Measurements from ENCODE around the gene C9orf43. TPM values are rescaled to one million over a fixed set of nuclear protein-coding genes. Genes with fewer than 3 reads are reported as not detected.
"Not testable (repeated sequence)": the region's sequence is repeated elsewhere in the genome, so short reads cannot be mapped to it uniquely, and the experiment has no call there.

The C9orf43 gene
- total RNA-seq, 4 donors from 2014 or later = 0.57 to 2.2 (median 2.1) TPM

DNA sequence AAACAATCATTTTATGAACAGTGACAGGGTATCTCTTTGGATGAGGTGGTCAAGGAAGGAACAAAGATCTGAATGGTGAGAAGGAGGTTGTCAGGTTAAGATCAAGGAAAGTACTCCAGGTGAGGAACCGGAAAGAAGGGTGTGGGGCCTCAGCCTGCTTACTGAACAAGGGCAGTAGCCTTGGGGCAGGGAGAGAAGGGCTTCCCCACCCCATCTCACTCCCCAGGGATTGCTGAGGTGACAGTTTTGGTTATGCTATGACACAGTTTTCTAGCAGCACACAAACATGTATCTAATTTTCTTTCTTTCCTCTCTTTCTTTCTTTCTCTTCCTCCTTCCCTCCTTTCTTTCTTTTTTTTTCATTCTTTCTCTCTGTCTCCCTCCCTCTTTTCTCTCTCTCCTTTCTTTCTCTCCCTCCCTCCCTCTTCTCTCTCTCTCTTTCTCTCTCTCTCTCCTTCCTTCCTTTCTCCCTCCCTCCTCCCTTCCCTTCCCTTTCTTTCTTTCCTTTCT is 29.6 kb upstream of the C9orf43 start:
- DNase-seq (ENCODE audit: low spot score in 2 of 2) = no peak
- 46% methylated on average over 1 of the region's 1 CpG for WGBS

DNA sequence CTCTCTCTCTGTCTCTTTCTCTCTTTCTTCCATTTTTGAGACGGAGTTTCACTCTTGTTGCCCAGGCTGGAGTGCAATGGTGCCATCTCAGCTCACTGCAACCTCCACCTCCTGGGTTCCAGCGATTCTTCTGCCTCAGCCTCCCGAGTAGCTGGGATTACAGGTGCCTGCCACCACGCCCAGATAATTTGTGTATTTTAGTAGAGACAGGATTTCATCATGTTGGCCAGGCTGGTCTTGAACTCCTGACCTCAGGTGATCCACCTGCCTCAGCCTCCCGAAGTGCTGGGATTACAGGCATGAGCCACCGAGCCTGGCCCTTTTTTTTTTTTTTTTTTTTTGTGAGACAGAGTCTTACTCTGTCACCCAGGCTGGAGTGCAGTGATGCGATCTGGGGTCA is 29.1 kb upstream of the C9orf43 start:
- H3K4me1 ChIP-seq = peaks cover 25% of the 10 kb centered on the region
- 56% methylated on average over 7 of the region's 7 CpGs for WGBS

More for the DNA sequence above, 29.6 kb upstream of the C9orf43 start:
- TF ChIP-seq POLR2AphosphoS5 (IDR thresholded peaks at IDR 0.05) = no peak
- TF ChIP-seq, protein P1, sequence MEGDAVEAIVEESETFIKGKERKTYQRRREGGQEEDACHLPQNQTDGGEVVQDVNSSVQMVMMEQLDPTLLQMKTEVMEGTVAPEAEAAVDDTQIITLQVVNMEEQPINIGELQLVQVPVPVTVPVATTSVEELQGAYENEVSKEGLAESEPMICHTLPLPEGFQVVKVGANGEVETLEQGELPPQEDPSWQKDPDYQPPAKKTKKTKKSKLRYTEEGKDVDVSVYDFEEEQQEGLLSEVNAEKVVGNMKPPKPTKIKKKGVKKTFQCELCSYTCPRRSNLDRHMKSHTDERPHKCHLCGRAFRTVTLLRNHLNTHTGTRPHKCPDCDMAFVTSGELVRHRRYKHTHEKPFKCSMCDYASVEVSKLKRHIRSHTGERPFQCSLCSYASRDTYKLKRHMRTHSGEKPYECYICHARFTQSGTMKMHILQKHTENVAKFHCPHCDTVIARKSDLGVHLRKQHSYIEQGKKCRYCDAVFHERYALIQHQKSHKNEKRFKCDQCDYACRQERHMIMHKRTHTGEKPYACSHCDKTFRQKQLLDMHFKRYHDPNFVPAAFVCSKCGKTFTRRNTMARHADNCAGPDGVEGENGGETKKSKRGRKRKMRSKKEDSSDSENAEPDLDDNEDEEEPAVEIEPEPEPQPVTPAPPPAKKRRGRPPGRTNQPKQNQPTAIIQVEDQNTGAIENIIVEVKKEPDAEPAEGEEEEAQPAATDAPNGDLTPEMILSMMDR (IDR thresholded peaks at IDR 0.05) = no peak
- TF ChIP-seq POLR2A (IDR thresholded peaks at IDR 0.05) = no peak
- no peak for TF ChIP-seq EP300 (IDR thresholded peaks at IDR 0.05)
- Histone ChIP-seq H3K27me3 (no peaks in the 10 kb centered on the region), H3K9me3 (no peaks in the 10 kb centered on the region), H3K4me3 (no peak overlapping the region), H3K36me3 (no peaks in the 10 kb centered on the region), H3K27ac (peak overlapping the region; percentile 77), H3K4me1 (peaks cover 30% of the 10 kb centered on the region)

DNA sequence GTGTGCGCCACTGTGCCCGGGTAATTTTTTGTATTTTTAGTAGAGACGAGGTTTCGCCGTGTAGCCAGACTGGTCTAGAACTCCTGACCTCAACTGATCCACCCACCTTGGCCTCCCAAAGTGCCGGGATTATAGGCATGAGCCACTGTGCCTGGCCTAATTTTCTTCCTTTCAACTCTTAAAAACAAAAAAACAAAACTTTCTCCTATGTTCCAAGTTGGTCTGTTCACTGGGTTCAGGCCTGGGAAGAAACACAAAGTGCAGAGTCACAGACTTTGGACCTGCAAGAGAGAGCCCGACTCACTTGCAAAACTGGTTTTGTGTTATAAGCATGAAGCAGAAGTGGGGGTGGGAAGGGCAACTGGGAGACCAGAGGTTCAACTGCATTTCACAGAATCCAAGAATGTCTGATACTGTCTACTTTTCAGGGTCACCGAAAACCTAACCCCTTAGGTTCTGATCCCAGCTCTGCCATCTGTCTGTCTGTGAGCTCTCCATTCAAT is 28.6 kb upstream of the C9orf43 start:
- no peak for DNase-seq (ENCODE audit: low spot score in 2 of 2)
- no peak for TF ChIP-seq EP300 (IDR thresholded peaks at IDR 0.05)
- TF ChIP-seq, protein P1 (IDR thresholded peaks at IDR 0.05) = no peak
- no peak for TF ChIP-seq POLR2AphosphoS5 (IDR thresholded peaks at IDR 0.05)
- no peak for TF ChIP-seq POLR2A (IDR thresholded peaks at IDR 0.05)
- H3K9me3 ChIP-seq = no peaks in the 10 kb centered on the region
- peaks cover 3% of the 10 kb centered on the region for H3K36me3 ChIP-seq
- peaks cover 21% of the 10 kb centered on the region for H3K4me1 ChIP-seq
- peak overlapping the region; percentile 77 for H3K27ac ChIP-seq
- no peaks in the 10 kb centered on the region for H3K27me3 ChIP-seq
- WGBS = 63% methylated on average over 8 of the region's 8 CpGs
- no peak overlapping the region for H3K4me3 ChIP-seq

More for the DNA sequence above, 29.1 kb upstream of the C9orf43 start:
- H3K27ac ChIP-seq = peak overlapping the region; percentile 77
- not testable (repeated sequence) for H3K27me3 ChIP-seq; H3K9me3 ChIP-seq; H3K36me3 ChIP-seq; H3K4me3 ChIP-seq; DNase-seq (ENCODE audit: low spot score in 2 of 2)

DNA sequence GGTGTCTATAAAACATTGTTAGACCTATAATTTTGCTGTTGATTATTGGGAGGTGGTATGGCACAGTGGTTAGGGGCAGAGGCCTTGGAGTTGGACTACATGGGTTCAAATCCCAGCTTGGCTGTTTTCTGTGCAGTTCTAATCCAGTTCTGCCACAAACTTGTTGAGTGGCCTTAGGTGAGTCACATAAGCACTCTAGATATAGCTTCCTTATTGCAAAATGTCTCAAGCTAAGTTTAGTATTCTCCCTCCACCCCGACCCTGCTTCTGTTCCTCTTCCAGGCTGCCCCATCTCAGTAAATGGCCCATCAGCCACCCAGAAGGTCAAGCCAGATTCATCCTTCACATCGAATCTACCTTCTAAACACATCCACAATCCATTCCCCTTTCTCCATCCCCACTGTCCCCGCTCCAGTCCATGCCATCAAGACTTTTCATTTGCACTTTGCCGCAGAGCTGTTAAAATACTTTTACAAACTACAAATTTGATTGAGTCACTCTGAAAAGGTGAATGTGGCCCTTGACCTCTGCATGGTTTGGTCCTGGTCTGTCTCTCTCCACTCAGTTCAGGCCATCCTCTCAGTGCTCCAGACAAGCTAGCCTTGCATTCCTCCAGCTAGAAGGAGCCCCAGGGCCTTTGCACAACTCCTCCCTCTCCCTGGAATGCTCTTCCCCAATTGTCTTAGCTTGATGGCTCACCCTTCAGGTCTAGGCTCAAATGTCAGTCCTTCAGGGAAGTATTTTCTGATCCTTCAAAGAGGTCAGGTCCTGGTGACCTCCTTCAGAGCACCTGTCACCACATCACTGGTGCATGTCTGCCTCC is 23.8 kb upstream of the C9orf43 start:
- H3K9me3 ChIP-seq = no peaks in the 10 kb centered on the region
- peaks cover 8% of the 10 kb centered on the region for H3K4me1 ChIP-seq
- no peaks in the 10 kb centered on the region for H3K27me3 ChIP-seq
- H3K36me3 ChIP-seq = peaks cover 52% of the 10 kb centered on the region
- no peak overlapping the region for H3K4me3 ChIP-seq
- no peak for DNase-seq (ENCODE audit: low spot score in 2 of 2)
- WGBS = 84% methylated on average over 4 of the region's 4 CpGs
- no peak overlapping the region for H3K27ac ChIP-seq
- TF ChIP-seq, protein P1 (IDR thresholded peaks at IDR 0.05) = no peak
- TF ChIP-seq POLR2A (IDR thresholded peaks at IDR 0.05) (no peak), POLR2AphosphoS5 (IDR thresholded peaks at IDR 0.05) (no peak)

DNA sequence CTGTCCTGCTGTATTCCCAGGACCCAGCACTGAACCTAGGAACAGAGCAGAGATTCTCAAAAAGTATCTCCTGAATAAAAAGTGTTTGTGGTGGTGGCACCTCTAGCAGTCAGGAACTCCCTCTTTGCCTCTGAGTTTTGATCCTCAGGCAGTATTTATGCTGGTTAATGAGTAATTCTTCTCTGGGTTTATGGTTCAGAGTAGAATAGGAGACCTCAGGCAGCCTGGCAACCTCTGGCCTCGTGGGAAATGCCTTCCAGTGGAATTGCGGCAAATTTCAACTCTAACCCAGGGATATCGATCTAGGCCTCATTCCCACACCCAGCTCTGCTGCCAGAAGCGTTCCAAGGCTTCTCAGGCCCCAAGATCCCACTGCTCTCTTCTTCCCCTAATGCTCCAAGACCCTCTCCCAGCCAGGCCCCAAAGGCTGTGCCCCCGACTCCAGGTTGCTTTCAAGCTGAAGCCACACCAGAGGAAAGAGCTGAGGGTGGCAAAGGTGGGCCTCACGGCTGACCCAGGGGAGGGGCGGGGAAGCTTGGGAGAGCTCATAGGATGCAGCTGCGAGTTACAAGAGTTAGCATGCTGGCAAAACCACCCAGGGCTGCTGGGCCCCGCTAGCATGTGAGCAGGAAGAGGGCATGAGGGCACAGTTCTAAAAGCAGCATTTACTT is 22.9 kb upstream of the C9orf43 start:
- WGBS = 76% methylated on average over 9 of the region's 9 CpGs
- no peak for DNase-seq (ENCODE audit: low spot score in 2 of 2)
- Histone ChIP-seq H3K36me3 (peaks cover 59% of the 10 kb centered on the region), H3K4me3 (no peak overlapping the region), H3K9me3 (no peaks in the 10 kb centered on the region), H3K27ac (no peak overlapping the region), H3K27me3 (no peaks in the 10 kb centered on the region), H3K4me1 (no peaks in the 10 kb centered on the region)
- TF ChIP-seq POLR2A (IDR thresholded peaks at IDR 0.05) (no peak), EP300 (IDR thresholded peaks at IDR 0.05) (no peak), POLR2AphosphoS5 (IDR thresholded peaks at IDR 0.05) (no peak)
- TF ChIP-seq, protein P1 (IDR thresholded peaks at IDR 0.05) = no peak

All from suprapubic skin (tissue), 4 donors.